HG03060 (cell line): ENCODE measurements around the gene TRIOBP.

Experiments used
- ATAC-seq: cut with Tn5 transposase; IDR thresholded peaks from one replicate; pipeline ENCODE4 v1.9.1; 2021; ENCODE audit warnings: low read depth, moderate number of reproducible peaks; ENCODE audit not compliant: unreplicated experiment

The TRIOBP gene

GRCh38 chr22:37665487-37665886 is 31.4 kb upstream of the TRIOBP start:
- ATAC-seq: no peak

GRCh38 chr22:37669586-37669985 is 27.3 kb upstream of the TRIOBP start:
- no peak for ATAC-seq

GRCh38 chr22:37672206-37672919 is 24.5 kb upstream of the TRIOBP start:
- ATAC-seq: no peak

- ATAC-seq: no peak
These were observed 23.9 kb upstream of the TRIOBP start for GRCh38 chr22:37672920-37673455.

- ATAC-seq: no peak
These were observed 22.6 kb upstream of the TRIOBP start for GRCh38 chr22:37674248-37674647.

- ATAC-seq: no peak
These were observed 21.6 kb upstream of the TRIOBP start, which contains the start of gene LGALS1 for GRCh38 chr22:37674951-37675929. Gene LGALS1 (plus strand): TSS chr22:37675636. CDS start chr22:37675703, 67 bp downstream.

GRCh38 chr22:37675930-37676735 is 20.7 kb upstream of the TRIOBP start:
- ATAC-seq: no peak

GRCh38 chr22:37676736-37677492 is 19.9 kb upstream of the TRIOBP start:
- no peak for ATAC-seq

- no peak for ATAC-seq
These were observed 19.3 kb upstream of the TRIOBP start for GRCh38 chr22:37677493-37677974.

- no peak for ATAC-seq
These were observed 18.5 kb upstream of the TRIOBP start for GRCh38 chr22:37678372-37678771.

- ATAC-seq: no peak
These were observed 17.2 kb upstream of the TRIOBP start for GRCh38 chr22:37679670-37680069.

GRCh38 chr22:37680191-37680851 is 16.5 kb upstream of the TRIOBP start:
- ATAC-seq: no peak

GRCh38 chr22:37681001-37681424 is 15.8 kb upstream of the TRIOBP start:
- no peak for ATAC-seq

GRCh38 chr22:37681556-37682049 is 15.2 kb upstream of the TRIOBP start:
- no peak for ATAC-seq

GRCh38 chr22:37684803-37685615 is 11.8 kb upstream of the TRIOBP start:
- ATAC-seq: no peak

- ATAC-seq: peak; percentile 61
These were observed 10.6 kb upstream of the TRIOBP start, which contains the start of gene NOL12 for GRCh38 chr22:37686002-37686982. Gene NOL12 (plus strand): TSS chr22:37686343. CDS start chr22:37686393, 50 bp downstream.

- no peak for ATAC-seq
These were observed 6.4 kb upstream of the TRIOBP start for GRCh38 chr22:37690407-37690806.
